Tibial artery (tissue), 4 donors: ENCODE data around the gene CCDC13.

Experiments
- DNase-seq, 2 donors: peaks; one replicate each; pipeline ENCODE4 v3.0.0-alpha.2; 2019
- H3K27ac ChIP-seq, 2 donors: fragments of 200-600 bp; sonication (generic) in 1 of 2; 1 replicate in 1 of 2; 2 replicates in 1 of 2; pipeline ENCODE4 v1.5.1; 2018 to 2019; ENCODE audit warnings: mild to moderate bottlenecking in 1 of 2
- H3K27me3 ChIP-seq, 2 donors: fragments of 200-600 bp; sonication (generic) in 1 of 2; one replicate each; pipeline versions ENCODE4 v1.5.1 to v1.6.0; 2016 to 2019
- H3K36me3 ChIP-seq, 3 donors: fragments of 200-600 bp; sonication (generic) in 2 of 3; one replicate each; pipeline ENCODE4 v1.5.1; 2016 to 2019; ENCODE audit warnings: mild to moderate bottlenecking in 2 of 3
- H3K4me1 ChIP-seq, 4 donors: fragments of 200-600 bp; sonication (generic) in 2 of 4; 1 replicate in 3 of 4; 2 replicates in 1 of 4; pipeline ENCODE4 v1.5.1; 2016 to 2019
- H3K4me3 ChIP-seq, 2 donors: fragments of 200-600 bp; sonication (generic) in 1 of 2; 1 replicate in 1 of 2; 2 replicates in 1 of 2; pipeline ENCODE4 v1.5.1; 2018 to 2019; ENCODE audit warnings: mild to moderate bottlenecking in 2 of 2
- H3K9me3 ChIP-seq, 3 donors: fragments of 200-600 bp; sonication (generic) in 1 of 3; one replicate each; pipeline ENCODE4 v1.5.1; 2016 to 2019
- CTCF ChIP-seq, 2 experiments: fragments of 200-600 bp in 1 of 2; fragments of 450-650 bp in 1 of 2; IDR thresholded peaks; one replicate each; pipeline ENCODE4 v1.5.1; 2017 to 2019; ENCODE audit warnings: antibody characterized with exemption in 2 of 2, mild to moderate bottlenecking in 1 of 2, moderate library complexity in 1 of 2
- intact Hi-C: fragments of 100-400 bp; cut with DNase I; formaldehyde crosslinking; loops from one replicate; pipeline ENCODE4 v1.15.0; 2023; ENCODE audit warnings: low total_unique reads

Gene CCDC13

GRCh38 chr3:42735615-42736014, 37.4 kb downstream of the CCDC13 start:
- H3K36me3 ChIP-seq = no peaks in the 10 kb centered on the region
- intact Hi-C loops = no loop called here
- no peak for TF ChIP-seq CTCF (IDR thresholded peaks at IDR 0.05)
- H3K4me3 ChIP-seq = no peak overlapping the region
- peaks cover 0 to 19% (median 12%) of the 10 kb centered on the region in 4 donors for H3K4me1 ChIP-seq
- DNase-seq = no peak
- no peak overlapping the region for H3K27ac ChIP-seq
- H3K27me3 ChIP-seq = no peaks in the 10 kb centered on the region
- no peaks in the 10 kb centered on the region for H3K9me3 ChIP-seq

- TF ChIP-seq CTCF (IDR thresholded peaks at IDR 0.05) = no peak
- peaks cover 0 to 17% (median 11%) of the 10 kb centered on the region in 4 donors for H3K4me1 ChIP-seq
- intact Hi-C loops = no loop called here
- no peaks in the 10 kb centered on the region for H3K36me3 ChIP-seq
- DNase-seq = no peak
- H3K27me3 ChIP-seq = no peaks in the 10 kb centered on the region
- H3K9me3 ChIP-seq = no peaks in the 10 kb centered on the region
- H3K4me3 ChIP-seq = no peak overlapping the region
- H3K27ac ChIP-seq = no peak overlapping the region
These were observed 38.0 kb downstream of the CCDC13 start for GRCh38 chr3:42735019-42735418.

- no peak for DNase-seq
- TF ChIP-seq CTCF (IDR thresholded peaks at IDR 0.05) = no peak
- intact Hi-C loops = no loop called here
- Histone ChIP-seq H3K4me3 (no peak overlapping the region), H3K27me3 (no peaks in the 10 kb centered on the region), H3K36me3 (no peaks in the 10 kb centered on the region), H3K4me1 (peaks cover 0 to 18% (median 13%) of the 10 kb centered on the region in 4 donors), H3K27ac (no peak overlapping the region), H3K9me3 (no peaks in the 10 kb centered on the region)
These were observed 38.7 kb downstream of the CCDC13 start for GRCh38 chr3:42734263-42734860.

- no peak for TF ChIP-seq CTCF (IDR thresholded peaks at IDR 0.05)
- no peak for DNase-seq
- Histone ChIP-seq H3K4me3 (no peak overlapping the region), H3K36me3 (no peaks in the 10 kb centered on the region), H3K27me3 (no peaks in the 10 kb centered on the region), H3K9me3 (no peaks in the 10 kb centered on the region), H3K4me1 (peaks cover 0 to 15% (median 11%) of the 10 kb centered on the region in 4 donors), H3K27ac (no peak overlapping the region)
- intact Hi-C loops = no loop called here
These were observed 39.4 kb downstream of the CCDC13 start for GRCh38 chr3:42733501-42734262.

GRCh38 chr3:42732829-42733459, 40.1 kb downstream of the CCDC13 start:
- no peak for DNase-seq
- TF ChIP-seq CTCF (IDR thresholded peaks at IDR 0.05) = no peak
- Histone ChIP-seq H3K27me3 (no peaks in the 10 kb centered on the region), H3K4me3 (no peak overlapping the region), H3K4me1 (peaks cover 0 to 15% (median 11%) of the 10 kb centered on the region in 4 donors), H3K36me3 (no peaks in the 10 kb centered on the region), H3K9me3 (no peaks in the 10 kb centered on the region), H3K27ac (no peak overlapping the region)
- intact Hi-C loops = no loop called here
